GM04504 (cell line): Measurements from ENCODE around the gene SEMA4G.

Experiments used
- DNase-seq: peaks from one replicate; pipeline ENCODE4 v3.0.0-alpha.2; 2012; ENCODE audit warnings: low read depth

SEMA4G gene

DNA sequence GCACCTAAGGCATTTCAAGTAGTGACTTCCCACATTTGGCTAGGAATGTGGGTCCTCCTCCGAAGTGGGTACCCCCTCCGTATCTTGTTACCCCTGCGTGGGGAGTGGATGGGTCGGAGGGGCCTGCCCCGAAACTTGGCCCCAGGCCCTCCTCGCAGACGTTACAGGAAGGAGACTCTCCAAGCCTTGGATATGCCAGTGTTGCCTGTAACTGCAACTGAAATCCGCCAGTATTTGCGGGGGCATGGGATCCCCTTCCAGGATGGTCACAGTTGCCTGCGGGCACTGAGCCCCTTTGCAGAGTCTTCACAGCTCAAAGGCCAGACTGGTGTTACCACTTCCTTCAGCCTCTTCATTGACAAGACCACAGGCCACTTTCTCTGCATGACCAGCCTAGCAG lies 18.9 kb downstream of the SEMA4G start:
- DNase-seq, result no peak

DNA sequence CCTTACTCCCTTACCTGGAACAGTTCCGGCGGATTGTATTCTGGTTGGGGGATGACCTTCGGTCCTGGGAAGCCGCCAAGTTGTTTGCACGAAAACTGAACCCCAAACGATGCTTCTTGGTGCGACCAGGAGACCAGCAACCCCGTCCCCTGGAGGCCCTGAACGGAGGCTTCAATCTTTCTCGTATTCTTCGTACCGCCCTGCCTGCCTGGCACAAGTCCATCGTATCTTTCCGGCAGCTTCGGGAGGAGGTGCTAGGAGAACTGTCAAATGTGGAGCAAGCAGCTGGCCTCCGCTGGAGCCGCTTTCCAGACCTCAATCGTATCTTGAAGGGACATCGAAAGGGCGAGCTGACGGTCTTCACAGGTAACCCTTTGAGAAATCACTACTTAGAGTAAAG lies 19.8 kb downstream of the SEMA4G start:
- no peak for DNase-seq

DNA sequence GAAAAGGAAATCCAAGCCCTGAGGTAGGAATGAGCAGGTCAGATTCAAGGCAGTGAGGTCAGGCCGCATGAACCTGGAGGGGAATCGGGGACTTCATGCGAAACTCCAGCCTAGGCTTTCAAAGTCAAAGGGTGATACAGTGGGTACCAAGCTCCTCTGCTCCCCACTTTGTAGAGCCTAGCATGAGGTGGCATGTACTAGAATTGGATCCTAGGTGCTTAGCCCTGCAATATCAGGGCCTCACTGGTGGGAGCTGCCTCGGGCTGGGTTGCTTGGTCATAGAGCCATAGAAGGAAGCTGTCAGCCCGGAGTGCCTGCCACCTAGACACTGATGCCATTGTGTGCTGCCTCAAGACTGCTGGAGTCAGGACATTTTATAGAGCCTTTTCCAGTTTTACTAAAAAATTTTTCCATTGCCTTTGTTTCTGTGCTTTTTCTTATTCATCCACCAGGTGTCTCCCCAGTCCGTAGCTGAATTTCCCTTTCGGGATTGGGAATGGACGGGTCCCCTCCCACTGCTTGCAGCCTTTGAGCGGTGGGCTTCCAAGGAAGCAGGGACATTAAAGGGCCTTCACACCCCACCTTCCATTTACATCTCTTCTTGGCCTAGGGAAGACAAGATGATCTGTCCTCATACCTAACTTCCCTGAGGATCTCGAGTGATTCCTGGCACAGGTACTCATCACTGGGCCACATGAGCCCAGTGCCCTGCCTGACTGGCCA lies 24.8 kb downstream of the SEMA4G start:
- DNase-seq, result no peak

DNA sequence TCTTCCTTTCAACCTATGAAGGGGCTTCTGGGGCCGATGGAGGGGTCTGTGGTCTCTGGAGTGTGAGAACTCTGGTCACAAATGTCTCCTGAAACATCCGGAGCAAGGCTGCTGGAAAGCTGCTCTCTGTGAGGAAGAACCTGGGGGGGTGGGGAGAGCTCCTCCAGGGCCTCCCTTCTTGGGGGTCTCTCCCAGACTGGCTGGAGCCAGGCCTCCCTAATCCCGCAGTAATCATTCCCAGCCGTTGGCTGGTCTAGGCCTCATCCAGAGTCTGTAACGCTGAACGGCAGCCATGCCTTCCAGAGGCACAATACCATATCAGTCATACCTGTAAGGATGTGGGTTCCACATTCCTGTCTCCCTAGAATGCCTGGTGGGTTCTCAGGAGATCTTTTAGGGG lies 25.9 kb downstream of the SEMA4G start:
- no peak for DNase-seq

DNA sequence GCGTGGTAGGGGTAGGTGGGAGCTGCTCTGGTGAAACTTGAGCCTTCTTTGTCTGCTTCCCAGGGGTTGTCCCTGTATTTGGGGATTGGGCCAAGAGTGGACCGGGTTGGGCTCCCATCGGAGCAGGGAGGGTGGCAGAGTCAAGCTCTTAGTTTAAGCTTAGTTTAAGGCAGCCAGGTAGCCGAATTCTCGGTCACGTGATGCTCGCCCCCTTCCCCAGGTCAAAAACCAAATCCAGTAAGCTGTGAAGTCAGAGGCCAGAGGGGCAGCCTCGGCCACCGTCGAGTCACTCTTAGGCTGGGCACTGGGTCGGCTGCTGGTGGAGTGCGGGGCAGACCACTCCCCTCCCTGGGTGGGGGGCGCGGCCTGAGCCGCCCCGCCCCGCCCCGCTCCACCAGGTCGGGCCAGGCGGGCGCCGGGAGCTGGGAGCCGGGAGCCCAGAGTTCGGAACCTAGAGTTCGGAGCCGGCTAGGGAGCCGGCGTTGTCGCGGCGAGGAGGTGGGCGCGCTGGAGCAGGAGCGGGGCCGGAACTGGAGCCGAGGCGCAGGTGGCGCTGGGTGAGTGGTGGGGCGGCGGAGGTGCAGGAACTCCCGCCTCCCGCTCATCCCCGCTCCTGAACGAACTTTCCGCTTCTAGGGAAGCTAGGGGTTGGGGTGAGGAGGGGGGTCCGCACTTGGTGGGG lies 27.5 kb downstream of the SEMA4G start:
- no peak for DNase-seq

DNA sequence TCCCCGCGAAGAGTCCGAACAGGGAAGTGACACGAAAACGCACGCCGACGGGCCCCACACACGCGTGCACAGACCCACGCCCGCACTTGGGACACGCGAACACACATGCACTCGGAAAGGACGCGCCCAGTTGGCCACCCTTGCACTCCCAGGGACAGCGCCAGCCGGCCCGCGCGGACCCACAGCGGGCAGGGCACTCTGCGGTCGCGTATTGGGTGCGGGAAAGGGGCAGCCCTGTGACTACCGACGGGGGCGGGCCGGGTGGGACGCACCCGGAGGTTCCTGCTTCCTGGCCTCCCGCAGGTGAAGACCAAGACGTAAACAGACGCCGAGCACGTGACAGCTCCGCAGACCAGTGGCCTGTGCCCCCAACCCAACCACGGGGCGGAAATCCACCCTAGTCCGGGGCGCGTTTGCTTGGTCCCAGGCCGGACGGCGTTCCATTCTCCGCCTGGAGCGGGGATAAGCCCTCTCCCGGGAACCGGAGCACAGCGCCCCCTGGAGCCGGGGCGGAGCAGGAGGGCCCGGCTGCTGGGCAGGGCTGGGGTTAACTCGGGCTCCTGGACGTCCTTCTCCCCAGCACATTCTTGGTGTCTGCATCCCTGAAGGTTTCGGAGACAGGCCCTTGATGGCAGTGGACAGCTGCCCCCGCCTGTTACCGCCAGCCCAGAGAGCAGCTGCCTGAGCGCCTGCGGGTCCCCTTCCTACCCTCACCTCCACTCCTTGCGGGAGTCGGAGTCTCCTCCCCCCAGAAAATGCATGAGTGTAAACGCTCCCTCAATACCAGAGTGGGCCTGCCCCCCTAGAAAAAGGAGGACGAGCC lies 28.3 kb downstream of the SEMA4G start:
- DNase-seq, result peak; percentile 58

DNA sequence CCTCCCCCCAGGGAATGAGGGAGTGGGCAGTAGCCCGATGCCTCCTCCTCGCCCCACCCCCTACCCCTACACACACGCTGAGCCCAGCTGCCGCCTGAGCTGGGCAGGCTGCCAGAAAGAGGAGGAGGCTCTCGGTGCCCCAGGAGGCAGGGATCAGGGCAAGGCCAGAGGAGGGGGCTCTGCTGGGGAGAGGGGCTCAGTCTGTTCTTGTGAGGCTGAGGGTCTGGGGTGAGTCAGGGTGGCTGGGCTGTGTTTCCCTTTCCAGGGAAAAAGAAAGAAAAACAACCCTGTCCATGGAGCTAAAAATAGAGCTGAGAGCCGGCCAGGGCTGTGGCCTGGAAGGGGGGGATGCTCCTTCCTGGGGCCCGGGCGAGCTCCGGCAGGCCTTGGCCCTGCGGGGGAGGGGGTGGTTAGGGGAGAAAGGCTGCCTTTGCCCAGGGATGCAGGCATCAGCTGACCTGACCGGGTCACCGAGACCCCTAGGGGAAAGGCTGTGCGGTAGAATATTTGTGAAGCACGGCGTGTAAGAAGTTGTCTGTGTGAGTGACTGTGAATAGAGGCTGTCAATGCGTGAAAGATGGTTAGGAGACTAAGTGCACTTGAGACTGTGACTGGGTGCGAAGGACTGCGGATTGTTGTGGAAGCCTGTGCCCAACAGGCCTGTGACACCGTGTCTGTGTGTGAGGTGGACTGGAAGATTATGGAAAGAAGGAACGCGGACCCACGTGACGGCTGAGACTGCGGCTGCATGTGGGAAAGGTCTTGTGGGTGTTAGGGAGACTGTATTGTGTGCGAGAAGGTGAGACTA lies 29.1 kb downstream of the SEMA4G start:
- DNase-seq, result peak; percentile 62

DNA sequence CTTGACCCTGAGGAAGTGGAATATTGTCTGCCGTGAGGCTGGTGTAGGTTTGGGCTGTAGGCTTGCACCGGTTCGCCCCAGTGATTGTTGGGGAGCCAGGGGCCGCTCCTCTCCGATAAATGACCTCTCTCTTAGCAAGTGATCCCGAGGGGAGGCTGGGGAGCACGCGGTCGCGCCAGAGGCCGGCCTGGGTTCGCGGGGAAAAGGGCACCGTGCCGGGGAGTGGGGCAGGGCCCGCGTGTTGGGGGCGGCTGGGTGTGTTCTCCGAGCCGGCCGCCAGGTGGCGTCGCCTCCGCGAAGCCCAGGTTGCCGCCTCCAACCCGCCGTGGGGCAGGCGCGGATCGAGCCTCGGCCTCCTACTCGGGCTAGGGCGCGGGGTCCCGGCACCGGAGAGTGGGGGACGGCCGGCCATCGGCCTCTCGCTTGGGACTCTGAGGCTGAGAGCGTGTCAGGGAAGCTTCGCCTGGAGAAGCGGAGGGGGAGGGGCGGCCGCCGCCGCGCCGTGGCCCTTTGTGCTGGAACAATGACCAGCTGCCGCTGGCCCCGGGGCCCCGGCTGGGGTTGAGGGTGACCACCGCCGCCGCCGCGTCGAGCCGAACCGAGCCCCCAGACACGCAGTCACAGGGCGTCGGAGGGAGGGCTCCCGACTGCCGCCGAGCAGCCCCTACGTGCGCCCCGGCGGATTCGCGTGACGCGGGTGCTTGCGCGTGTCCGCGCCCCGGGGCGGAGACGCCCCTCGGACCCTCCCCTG lies 29.9 kb downstream of the SEMA4G start:
- DNase-seq, result peak; percentile 48

DNA sequence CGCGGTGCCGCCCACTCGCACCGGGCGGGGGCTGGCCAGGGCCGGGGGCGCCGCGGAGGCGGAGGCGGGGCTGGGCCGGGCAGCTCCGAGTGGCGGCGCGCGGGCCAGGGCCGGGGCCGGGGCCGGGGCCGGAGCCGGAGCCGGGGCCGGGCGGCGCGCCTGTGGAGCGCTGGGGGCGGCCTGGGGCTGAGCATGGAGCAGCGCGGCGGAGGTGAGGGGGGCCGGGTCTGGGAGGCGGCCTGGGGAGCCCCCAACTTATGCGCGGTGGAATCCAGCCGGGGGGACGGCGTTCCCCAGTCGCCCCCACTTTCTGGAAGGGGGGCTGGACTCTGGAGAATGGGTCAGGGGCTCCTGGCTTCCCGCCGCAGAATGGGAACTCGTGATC lies 30.4 kb downstream of the SEMA4G start, which contains the start of gene LZTS2:
Gene LZTS2 (plus strand): TSS at position 67 of the 385 bp plus-strand sequence. CDS start 2,731 bp downstream, outside the sequence.
- no peak for DNase-seq

DNA sequence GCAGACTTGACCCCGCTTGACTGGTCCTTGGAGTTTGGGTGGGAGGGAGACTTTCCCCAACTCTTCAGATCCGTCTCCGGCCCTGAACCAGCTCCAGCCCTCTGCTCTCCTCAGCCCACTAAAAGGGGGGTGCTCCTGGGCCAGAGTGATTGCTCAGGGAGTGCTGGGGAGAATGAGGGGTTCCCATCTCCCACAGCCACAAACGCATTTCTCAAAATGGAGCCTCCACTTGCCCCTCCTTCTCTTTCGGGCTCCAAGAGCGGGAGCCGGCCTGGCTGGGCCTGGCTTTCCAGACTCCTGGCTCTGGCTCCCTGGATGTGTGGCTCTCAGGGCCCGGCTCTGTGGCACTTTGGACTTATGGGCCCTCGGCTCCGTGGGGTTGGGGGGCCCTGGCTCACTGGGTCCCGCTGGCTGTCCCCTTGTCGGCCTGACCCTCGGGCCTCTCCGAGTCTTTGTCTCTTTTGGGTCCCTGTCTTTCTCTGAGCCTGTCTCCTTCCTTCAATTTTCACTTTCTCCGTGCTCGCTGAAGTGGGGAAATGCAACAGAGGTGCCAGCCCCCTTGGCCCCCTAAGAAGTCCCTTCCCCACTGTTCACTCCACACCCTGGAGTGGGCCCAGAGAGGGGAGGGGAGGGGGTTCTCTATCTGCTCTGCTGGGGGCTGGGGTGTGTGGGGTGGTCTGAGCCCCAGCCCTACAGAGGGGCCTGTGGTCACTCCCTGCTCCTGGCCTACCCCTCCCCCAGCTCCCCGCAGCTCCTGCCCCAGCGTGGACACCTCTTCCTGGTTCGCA lies 31.0 kb downstream of the SEMA4G start:
- no peak for DNase-seq

DNA sequence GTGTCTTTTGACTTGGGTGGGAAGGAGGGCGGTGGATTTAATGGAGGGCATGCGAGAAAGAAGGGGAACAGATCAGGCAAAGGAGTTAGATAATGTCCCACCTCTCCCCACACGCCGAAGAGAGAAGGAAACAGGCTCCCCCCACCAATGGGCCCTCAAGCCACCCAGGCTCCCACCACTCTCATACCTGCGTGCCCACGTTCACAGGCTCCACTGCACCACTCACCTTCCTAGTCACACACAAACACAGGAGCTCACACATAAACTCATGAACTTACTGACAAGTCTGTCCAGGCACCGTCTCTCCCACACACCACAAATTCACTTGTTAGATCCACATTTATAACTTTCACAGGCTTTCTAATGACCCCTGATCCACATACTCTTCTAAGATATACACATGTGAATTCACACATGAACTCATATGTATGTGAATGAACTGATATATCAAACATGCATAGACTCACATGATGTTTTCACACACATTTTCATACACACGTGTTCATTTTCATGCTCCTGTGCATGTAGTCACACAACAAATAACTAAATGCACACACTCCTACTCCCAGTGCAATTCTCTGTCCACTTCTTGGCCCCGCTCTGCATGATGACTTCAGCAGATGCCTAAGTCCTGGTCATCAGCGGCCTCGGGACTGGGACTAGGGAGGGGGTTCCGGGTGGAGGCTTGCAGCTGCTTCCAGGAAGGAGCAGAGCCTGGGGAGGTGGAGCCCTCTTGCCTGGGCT lies 31.8 kb downstream of the SEMA4G start:
- peak; percentile 85 for DNase-seq

DNA sequence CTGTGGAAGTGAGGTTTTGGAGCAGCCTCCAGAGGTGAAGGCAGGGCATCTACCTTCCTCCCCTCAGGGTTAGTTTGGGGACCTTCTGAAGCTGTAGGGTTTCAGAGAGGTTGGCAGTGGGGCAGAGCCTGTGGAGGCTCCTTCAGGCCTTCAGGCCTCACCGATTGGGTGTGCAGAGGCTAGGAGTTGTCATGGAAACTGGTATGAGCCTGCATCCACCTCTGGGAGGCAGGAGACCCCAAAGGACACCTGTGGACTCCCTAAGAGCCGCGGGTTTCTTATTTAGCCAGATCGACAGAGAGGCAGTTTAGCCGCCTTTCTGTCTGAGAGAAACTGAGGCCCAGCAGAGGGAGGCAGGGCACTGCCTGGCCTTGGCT lies 32.3 kb downstream of the SEMA4G start:
- no peak for DNase-seq

DNA sequence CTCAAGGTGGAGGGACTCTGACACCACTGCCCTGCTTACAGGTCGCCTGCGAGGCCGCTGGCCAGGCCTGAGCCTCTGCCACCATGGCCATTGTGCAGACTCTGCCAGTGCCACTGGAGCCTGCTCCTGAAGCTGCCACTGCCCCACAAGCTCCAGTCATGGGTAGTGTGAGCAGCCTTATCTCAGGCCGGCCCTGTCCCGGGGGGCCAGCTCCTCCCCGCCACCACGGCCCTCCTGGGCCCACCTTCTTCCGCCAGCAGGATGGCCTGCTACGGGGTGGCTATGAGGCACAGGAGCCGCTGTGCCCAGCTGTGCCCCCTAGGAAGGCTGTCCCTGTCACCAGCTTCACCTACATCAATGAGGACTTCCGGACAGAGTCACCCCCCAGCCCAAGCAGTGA lies 33.2 kb downstream of the SEMA4G start:
- no peak for DNase-seq

DNA sequence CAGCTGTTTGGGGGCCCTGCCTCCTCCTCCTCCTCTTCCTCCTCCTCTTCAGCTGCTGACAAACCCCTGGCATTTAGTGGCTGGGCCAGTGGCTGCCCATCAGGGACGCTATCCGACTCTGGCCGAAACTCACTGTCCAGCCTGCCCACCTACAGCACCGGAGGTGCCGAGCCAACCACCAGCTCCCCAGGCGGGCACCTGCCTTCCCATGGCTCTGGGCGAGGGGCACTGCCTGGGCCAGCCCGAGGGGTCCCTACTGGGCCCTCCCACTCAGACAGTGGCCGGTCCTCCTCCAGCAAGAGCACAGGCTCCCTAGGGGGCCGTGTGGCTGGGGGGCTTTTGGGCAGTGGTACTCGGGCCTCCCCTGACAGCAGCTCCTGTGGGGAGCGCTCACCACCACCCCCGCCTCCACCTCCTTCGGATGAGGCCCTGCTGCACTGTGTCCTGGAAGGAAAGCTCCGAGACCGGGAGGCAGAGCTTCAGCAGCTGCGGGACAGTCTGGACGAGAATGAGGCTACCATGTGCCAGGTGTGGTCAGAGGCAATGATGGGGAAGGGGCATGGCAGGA lies 34.4 kb downstream of the SEMA4G start:
- DNase-seq, result no peak

DNA sequence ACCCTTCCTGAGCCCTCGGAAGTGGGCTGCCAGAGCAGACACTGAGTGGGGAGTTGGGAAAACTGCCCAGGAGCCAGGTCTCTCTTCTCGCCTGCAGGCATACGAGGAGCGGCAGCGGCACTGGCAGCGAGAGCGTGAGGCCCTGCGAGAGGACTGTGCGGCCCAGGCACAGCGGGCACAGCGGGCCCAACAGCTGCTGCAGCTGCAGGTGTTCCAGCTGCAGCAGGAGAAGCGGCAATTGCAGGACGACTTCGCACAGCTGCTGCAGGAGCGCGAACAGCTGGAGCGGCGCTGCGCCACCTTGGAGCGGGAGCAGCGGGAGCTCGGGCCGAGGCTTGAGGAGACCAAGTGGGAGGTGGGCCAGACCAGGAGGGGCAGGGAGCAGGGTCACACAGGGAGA lies 36.1 kb downstream of the SEMA4G start:
- no peak for DNase-seq

DNA sequence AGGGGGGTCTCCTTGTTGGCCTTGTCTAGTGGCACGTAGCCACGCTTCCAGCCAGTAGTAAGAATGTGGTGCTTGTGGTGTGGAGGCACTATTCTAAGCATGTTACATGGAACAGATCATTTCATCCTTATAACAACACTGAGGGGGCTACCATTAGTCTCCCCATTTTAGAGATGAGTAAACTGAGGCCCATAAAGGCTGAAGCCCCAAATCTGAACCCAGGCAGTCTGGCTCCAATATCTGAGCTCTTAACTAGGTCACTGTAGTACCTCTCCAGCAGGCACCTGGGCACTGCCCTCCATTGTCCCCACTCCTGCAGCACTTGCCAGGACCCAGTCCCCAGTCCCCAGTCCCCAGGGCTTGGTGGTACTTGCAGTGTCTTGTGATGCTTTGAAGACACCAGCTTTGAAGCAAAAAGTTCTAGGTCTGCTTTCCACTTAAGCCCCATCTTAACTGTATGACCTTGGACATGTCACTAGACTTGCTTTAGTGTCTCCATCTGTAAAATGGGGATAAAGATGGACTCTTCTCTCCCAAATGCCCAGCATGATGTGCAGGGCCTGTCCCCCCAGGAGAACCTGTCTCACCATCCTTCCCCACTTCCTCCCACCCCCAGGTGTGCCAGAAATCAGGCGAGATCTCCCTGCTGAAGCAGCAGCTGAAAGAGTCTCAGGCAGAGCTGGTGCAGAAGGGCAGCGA lies 36.7 kb downstream of the SEMA4G start:
- no peak for DNase-seq

DNA sequence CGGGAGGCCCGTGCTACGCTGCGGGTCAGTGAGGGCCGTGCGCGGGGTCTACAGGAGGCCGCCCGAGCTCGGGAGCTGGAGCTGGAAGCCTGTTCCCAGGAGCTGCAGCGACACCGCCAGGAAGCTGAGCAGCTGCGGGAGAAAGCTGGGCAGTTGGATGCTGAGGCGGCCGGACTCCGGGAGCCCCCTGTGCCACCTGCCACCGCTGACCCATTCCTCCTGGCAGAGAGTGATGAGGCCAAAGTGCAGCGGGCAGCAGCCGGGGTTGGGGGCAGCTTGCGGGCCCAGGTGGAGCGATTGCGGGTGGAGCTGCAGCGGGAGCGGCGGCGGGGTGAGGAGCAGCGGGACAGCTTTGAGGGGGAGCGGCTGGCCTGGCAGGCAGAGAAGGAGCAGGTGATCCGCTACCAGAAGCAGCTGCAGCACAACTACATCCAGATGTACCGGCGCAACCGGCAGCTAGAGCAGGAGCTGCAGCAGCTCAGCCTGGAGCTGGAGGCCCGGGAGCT lies 37.3 kb downstream of the SEMA4G start:
- no peak for DNase-seq

DNA sequence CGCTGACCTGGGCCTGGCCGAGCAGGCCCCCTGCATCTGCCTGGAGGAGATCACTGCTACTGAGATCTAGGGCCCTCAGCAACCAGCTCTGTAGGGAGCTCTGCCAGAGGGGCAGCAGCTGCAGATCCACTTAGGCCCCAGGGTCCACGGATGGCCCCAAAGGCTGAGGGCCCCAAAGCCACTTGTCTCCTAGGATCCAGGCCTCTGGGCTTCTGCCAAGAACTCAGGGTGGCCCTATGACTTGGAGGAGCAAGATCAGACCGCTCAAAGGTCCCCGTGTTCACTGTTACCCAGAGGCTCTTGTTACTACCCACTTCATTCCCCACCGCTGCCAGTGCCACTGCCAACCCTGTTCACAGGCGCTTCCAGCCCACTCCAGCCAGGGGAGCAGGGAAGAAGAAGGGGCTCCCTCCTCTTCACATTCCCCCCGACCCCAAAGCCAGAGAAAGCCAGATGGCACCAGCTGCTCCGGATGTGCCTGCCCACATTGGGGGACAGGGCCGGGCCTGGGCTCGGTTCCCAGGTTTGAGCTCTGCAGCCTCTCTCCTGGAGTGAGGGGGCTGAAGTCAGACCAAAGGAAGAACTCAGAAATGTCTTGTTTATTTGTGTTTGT lies 37.9 kb downstream of the SEMA4G start:
- DNase-seq, result no peak
